ENCODE measurements around the gene MYBL2. TPM values are rescaled to one million over a fixed set of nuclear protein-coding genes. Genes with fewer than 3 reads are reported as not detected.
"Not testable (repeated sequence)": the region's sequence is repeated elsewhere in the genome, so short reads cannot be mapped to it uniquely, and the experiment has no call there.

Gene MYBL2
- total RNA-seq, 1 donor from 2014 or later, result 1.7 TPM

DNA sequence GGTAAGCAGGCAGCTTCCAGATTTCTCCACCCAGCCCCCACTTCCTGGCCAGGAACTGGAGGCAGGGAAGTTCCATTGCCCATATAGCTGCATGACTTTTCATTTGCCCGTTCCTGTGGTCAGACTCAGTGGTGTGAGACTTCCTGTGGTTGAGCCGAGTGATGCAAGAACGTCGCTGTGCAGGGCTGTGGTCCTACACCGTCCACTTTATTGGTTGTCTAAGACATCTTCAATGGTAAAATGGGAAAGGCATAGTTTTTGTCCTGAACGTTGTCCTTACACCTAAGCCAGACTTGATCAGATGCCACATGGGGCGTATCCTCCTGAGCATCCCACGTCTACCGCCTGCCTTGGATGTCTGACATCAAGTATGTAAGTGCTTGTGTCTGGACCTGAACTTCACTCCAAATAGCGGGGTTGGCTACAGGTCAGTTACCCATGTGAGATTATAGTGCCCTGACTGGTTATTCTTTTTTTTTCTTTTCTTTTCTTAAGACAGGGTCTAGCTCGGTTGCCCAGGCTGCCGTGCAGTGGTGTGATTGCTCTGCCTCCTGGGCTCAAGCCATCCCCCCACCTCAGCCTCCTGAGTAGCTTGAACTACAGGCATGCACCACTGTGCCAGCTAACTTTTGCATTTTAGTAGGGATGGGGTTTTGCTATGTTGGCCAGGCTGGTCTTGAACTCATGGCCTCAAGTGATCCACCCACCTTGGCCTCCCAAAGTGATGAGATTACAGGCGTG, 85.8 kb downstream of the MYBL2 start:
- no peak for DNase-seq (ENCODE audit: extremely low spot score in 2 of 2)
- Histone ChIP-seq H3K27me3 (no peaks in the 10 kb centered on the region), H3K9me3 (no peaks in the 10 kb centered on the region), H3K4me3 (no peak overlapping the region), H3K36me3 (no peaks in the 10 kb centered on the region), H3K27ac (no peak overlapping the region), H3K4me1 (no peaks in the 10 kb centered on the region)
- TF ChIP-seq POLR2A (IDR thresholded peaks at IDR 0.05) (no peak), POLR2AphosphoS5 (IDR thresholded peaks at IDR 0.05; ENCODE audit: insufficient read depth in 1 of 2, low read depth in 1 of 2) (no peak)
- TF ChIP-seq, protein P1, sequence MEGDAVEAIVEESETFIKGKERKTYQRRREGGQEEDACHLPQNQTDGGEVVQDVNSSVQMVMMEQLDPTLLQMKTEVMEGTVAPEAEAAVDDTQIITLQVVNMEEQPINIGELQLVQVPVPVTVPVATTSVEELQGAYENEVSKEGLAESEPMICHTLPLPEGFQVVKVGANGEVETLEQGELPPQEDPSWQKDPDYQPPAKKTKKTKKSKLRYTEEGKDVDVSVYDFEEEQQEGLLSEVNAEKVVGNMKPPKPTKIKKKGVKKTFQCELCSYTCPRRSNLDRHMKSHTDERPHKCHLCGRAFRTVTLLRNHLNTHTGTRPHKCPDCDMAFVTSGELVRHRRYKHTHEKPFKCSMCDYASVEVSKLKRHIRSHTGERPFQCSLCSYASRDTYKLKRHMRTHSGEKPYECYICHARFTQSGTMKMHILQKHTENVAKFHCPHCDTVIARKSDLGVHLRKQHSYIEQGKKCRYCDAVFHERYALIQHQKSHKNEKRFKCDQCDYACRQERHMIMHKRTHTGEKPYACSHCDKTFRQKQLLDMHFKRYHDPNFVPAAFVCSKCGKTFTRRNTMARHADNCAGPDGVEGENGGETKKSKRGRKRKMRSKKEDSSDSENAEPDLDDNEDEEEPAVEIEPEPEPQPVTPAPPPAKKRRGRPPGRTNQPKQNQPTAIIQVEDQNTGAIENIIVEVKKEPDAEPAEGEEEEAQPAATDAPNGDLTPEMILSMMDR (IDR thresholded peaks at IDR 0.05), result no peak
- intact Hi-C loops (cut with DNase I), result no loop called here

DNA sequence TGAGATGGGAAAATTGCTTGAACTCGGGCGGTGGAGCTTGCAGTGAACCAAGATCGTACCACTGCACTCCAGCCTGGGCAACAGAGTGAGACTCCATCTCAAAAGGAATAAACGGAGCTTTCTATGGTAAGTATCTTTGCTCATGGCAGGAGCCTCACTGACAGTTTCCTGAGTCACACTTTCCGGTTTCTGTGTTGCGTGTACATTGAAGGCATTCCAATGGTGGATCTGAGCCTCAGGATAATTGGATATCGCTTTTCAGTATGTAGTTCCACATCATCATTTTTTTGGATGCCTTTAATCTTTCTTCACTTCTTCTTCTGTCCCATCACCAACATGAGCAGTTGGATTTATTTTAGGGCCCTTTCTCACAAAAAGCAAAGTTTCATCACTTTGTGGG, 88.5 kb downstream of the MYBL2 start:
- no peak for DNase-seq (ENCODE audit: extremely low spot score in 2 of 2)
- intact Hi-C loops (cut with DNase I), result no loop called here
- Histone ChIP-seq H3K4me1 (no peaks in the 10 kb centered on the region), H3K27me3 (no peaks in the 10 kb centered on the region), H3K4me3 (no peak overlapping the region), H3K9me3 (no peaks in the 10 kb centered on the region), H3K27ac (no peak overlapping the region), H3K36me3 (no peaks in the 10 kb centered on the region)
- TF ChIP-seq POLR2AphosphoS5 (IDR thresholded peaks at IDR 0.05; ENCODE audit: insufficient read depth in 1 of 2, low read depth in 1 of 2) (no peak), POLR2A (IDR thresholded peaks at IDR 0.05) (no peak)
- TF ChIP-seq, protein P1 (IDR thresholded peaks at IDR 0.05), result no peak

DNA sequence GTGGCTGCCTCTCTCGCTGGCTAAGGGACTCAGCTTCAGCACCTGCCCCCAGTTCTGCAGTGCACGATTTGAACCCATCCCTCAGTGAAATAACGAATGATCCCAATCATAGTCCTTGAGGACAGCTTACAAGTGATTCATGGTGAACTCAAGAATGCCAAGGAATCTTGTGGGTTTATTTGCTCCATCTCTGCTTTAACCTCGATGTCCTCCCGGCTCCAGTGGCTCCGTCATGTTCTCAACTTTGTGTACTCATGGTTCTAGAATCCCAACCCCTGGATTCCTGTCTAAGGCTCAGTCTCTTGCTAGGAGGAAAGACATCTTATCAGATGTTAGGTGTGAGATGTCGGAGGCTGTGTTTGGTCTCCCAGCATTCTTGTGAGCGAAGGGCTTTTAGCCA, 88.9 kb downstream of the MYBL2 start:
- H3K9me3 ChIP-seq, result no peaks in the 10 kb centered on the region
- no peaks in the 10 kb centered on the region for H3K4me1 ChIP-seq
- H3K27ac ChIP-seq, result no peak overlapping the region
- TF ChIP-seq, protein P1 (IDR thresholded peaks at IDR 0.05), result no peak
- TF ChIP-seq POLR2A (IDR thresholded peaks at IDR 0.05) (no peak), POLR2AphosphoS5 (IDR thresholded peaks at IDR 0.05; ENCODE audit: insufficient read depth in 1 of 2, low read depth in 1 of 2) (no peak)
- no peaks in the 10 kb centered on the region for H3K27me3 ChIP-seq
- no peak overlapping the region for H3K4me3 ChIP-seq
- no peaks in the 10 kb centered on the region for H3K36me3 ChIP-seq
- DNase-seq (ENCODE audit: extremely low spot score in 2 of 2), result no peak
- intact Hi-C loops (cut with DNase I), result no loop called here

DNA sequence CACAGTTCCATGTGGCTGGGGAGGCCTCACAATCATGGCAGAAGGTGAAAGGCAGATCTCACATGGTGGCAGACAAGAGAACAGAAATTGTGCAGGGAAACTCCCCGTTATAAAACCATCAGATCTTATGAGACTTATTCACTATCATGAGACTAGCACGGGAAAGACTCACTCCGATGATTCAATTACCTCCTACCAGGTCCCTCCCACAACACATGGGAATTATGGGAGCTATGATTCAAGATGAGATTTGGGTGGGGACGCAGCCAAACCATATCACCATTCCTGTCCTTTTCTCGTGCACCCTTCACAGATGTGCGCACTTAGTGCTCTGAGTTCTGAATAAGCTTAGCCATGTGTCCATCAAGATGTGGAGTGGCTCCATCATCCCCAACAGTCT, 91.0 kb downstream of the MYBL2 start:
- intact Hi-C loops (cut with DNase I), result not testable (repeated sequence)

DNA sequence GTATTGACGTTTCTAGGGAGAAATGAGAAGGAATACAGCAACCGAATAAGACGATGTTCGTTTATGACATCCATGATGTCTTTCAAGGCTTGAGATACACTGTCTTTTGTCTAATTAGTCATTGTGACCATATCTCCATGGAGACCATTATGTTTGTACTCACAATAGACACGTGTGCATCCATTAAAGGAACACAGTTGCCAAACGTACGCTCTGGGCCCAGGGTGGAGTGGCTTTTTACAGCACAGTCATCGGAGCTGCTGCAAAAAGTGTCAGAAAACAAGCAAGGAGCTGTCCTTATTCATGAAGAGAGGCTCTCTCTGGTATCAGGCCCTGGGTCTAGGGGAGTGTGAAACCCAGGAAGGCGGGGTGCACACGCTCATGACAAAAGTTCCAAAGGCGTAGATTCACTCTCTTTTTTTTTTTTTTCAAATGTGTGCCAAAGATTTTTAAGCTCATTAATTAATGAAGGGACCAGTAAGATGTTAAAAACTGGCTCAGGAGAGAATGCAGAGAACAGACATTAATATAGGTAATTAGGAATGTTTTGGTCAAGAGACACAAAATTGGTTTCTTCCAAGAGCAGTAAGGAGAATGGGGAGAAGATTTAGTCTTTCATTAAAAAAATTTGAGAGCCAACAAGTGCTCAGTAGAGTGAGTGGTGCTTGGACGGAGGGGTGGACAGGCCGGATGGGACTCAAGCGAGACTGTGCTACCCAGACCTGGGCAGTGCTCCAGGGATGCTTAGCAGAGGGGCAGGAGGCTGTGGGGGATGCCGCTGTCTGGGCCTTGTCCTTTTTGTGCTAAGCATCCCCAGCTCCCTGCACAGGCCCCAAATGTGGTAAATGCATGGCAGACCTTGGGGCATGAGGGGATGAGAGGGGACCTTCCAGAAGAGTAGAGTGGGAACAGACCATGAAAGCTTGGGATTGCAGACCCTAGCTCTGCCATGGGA, 94.7 kb downstream of the MYBL2 start:
- intact Hi-C loops (cut with DNase I), result no loop called here
- no peaks in the 10 kb centered on the region for H3K36me3 ChIP-seq

More for the DNA sequence above, 91.0 kb downstream of the MYBL2 start:
- H3K27me3 ChIP-seq; H3K9me3 ChIP-seq; DNase-seq (ENCODE audit: extremely low spot score in 2 of 2); H3K4me3 ChIP-seq; H3K36me3 ChIP-seq; H3K27ac ChIP-seq; H3K4me1 ChIP-seq: not testable (repeated sequence)

More for the DNA sequence above, 94.7 kb downstream of the MYBL2 start:
- no peak for DNase-seq (ENCODE audit: extremely low spot score in 2 of 2)
- no peaks in the 10 kb centered on the region for H3K4me1 ChIP-seq
- no peak overlapping the region for H3K27ac ChIP-seq
- H3K4me3 ChIP-seq, result no peak overlapping the region
- no peaks in the 10 kb centered on the region for H3K9me3 ChIP-seq
- TF ChIP-seq, protein P1 (IDR thresholded peaks at IDR 0.05), result no peak
- TF ChIP-seq POLR2AphosphoS5 (IDR thresholded peaks at IDR 0.05; ENCODE audit: insufficient read depth in 1 of 2, low read depth in 1 of 2) (no peak), POLR2A (IDR thresholded peaks at IDR 0.05) (no peak)
- H3K27me3 ChIP-seq, result no peaks in the 10 kb centered on the region
